Measurements from ENCODE around the gene NCBP3.

- TF ChIP-seq POU2F2 (IDR thresholded peaks at IDR 0.05; ENCODE audit: low read depth, low read length) (no peak), POLR2AphosphoS5 (IDR thresholded peaks at IDR 0.05; ENCODE audit: low read depth, low read length) (no peak), POLR2A (IDR thresholded peaks at IDR 0.05; ENCODE audit: low read depth, low read length) (no peak), SPI1 (IDR thresholded peaks at IDR 0.05; ENCODE audit: low read depth, low read length) (no peak)
These were observed 36.0 kb downstream of the NCBP3 start for GRCh38 chr17:3810019-3810418.
